IPS-18c (cell line): ENCODE results near the gene CDK5RAP3.
A peak's percentile ranks its signal among the peaks of the same experiment; 100 is the strongest.
"Not testable (repeated sequence)": the region's sequence is repeated elsewhere in the genome, so short reads cannot be mapped to it uniquely, and the experiment has no call there.

Source experiments
- H3K4me3 ChIP-seq: 2 replicates; pipeline ENCODE4 v1.7.0; 2013; ENCODE audit warnings: low read depth, mild to moderate bottlenecking, low read length, moderate library complexity; ENCODE audit not compliant: insufficient read depth
- H3K9me3 ChIP-seq: one replicate; pipeline ENCODE4 v1.6.1; 2013; ENCODE audit warnings: mild to moderate bottlenecking, low read length, moderate library complexity; ENCODE audit not compliant: control insufficient read depth, insufficient read depth

Gene CDK5RAP3, protein sequence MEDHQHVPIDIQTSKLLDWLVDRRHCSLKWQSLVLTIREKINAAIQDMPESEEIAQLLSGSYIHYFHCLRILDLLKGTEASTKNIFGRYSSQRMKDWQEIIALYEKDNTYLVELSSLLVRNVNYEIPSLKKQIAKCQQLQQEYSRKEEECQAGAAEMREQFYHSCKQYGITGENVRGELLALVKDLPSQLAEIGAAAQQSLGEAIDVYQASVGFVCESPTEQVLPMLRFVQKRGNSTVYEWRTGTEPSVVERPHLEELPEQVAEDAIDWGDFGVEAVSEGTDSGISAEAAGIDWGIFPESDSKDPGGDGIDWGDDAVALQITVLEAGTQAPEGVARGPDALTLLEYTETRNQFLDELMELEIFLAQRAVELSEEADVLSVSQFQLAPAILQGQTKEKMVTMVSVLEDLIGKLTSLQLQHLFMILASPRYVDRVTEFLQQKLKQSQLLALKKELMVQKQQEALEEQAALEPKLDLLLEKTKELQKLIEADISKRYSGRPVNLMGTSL

DNA sequence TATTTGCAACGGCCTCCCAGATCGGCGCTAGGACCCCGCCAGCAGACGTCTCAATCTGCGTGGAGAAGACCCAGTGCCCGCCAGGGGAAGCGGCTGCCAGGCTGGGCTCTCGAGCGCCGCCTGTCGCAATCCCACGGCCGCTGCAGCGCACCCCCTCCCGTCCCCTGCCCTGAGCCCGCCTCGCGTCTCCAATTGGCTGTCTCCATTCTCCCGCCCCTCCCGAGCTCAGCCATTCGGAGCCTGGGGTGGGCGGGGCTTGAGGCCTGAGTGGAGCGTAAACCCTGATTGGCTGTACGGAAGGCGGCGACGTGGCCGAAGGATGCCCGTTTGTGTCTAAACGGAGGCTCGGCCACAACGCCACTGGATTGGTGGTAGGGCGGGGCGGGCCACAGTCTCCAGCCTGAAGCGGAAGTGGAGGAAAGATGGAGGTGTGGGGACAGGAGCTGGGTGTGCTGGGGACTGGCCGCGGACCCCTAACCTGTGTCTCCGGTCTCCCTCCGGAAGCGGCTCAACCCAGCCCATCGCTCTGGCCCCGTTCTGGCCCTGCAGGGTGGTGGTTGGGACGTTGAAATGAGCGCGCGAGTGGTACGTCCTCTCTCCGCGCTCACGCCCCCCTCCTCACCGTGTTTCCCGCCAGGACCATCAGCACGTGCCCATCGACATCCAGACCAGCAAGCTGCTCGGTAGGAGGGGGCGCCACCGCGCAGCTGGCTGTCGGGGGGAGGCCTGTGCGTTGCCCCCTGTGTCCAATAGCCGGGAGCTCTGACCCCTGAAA lies at the start of gene CDK5RAP3:
Gene CDK5RAP3, plus strand, starts transcription at position 389 of the 775 bp plus-strand sequence. Its CDS starts 34 bp downstream, at position 423.
- no peaks in the 10 kb centered on the region for H3K9me3 ChIP-seq
- peak within 1 kb of the TSS; percentile 77 for H3K4me3 ChIP-seq

DNA sequence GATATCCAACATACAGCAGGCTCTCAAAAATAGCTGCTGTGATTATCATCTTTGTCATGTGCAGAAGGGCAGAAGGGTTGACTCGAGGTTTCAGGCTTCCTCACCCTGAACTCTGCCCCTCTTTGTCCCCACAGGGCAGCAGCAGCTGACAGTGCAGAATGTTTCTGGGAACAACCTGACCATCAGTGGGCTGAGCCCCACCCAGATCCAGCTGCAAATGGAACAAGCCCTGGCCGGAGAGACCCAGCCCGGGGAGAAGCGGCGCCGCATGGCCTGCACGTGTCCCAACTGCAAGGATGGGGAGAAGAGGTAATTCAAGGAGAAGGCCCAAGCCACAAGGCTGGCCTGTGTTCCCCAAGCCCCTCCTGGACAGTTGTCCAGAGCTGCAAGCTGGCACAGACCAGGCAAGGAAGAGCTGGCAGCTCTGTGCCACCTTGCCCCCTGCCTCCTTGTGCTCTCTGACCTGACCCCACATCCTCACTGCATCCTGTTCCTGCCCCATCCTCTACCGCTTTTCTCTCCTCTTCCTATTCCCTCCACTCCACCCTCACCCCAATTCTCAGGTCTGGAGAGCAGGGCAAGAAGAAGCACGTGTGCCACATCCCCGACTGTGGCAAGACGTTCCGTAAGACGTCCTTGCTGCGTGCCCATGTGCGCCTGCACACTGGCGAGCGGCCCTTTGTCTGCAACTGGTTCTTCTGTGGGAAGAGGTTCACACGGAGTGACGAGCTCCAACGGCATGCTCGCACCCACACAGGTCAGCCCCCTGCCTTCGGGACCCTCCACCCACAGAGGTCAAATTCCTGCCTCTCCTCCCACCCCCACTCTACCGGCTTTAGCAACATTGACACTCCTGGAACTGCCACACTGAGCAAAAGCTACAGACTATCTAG lies 45.9 kb upstream of the CDK5RAP3 start:
- Histone ChIP-seq H3K9me3 (no peaks in the 10 kb centered on the region), H3K4me3 (no peak overlapping the region)

DNA sequence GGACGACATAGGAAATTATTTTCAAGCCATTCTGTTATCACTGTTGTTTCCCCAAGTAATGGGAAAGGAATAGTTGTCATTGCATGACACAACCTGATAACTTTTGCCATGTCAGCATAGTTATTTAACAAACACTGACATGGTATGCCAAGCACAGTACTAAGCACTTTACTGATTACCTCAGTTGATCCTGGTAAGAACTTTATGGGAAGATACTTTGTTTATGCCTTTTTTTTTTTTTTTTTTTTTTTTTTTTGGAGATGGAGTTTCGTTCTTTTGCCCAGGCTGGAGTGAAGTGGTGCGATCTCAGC lies 45.3 kb upstream of the CDK5RAP3 start:
- Histone ChIP-seq H3K4me3 (no peak overlapping the region), H3K9me3 (no peaks in the 10 kb centered on the region)

DNA sequence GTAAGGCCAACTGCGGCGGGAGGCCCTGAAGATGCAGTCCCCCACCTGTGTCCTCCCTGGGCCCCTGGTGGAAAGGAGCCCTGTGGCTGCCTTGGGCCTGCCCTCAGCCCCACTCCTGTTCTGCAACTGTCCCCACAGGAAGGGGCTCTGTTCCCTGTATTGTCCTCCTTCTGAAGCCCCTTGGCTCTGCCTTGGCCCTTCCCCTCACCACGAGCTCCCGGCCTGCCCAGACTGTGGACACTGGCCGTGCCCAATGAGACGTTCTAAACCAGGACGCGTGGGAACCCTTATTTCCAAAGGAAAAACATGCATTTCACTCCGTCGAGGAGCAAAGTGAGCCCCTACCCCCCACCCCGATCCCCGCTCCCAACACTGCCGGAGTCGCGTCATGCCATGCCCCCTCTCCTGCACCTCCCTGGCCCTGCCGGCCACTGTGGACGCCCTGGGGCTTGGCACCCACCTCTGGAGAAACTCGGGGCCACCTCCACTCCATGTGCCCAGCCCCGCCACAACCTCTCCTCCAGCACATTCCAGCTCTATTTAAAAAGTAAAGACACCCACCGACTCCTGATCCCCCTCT lies 43.0 kb upstream of the CDK5RAP3 start:
- Histone ChIP-seq H3K9me3 (no peaks in the 10 kb centered on the region), H3K4me3 (no peak overlapping the region)

DNA sequence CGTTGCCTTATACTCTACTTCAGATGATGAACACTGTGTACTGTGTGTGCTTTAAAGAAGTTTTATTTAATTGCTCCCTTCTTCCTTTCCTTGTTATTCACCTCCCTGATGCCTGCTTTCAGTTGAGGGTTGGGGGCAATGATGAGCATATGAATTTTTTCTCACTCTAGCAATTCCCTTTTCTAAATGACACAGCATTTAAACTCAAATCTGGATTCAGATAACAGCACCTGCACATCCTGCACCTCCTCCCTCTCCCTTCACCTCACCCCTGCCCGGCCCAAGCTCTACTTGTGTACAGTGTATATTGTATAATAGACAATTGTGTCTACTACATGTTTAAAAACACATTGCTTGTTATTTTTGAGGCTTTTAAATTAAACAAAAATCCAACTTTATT lies 42.5 kb upstream of the CDK5RAP3 start:
- H3K4me3 ChIP-seq = no peak overlapping the region

DNA sequence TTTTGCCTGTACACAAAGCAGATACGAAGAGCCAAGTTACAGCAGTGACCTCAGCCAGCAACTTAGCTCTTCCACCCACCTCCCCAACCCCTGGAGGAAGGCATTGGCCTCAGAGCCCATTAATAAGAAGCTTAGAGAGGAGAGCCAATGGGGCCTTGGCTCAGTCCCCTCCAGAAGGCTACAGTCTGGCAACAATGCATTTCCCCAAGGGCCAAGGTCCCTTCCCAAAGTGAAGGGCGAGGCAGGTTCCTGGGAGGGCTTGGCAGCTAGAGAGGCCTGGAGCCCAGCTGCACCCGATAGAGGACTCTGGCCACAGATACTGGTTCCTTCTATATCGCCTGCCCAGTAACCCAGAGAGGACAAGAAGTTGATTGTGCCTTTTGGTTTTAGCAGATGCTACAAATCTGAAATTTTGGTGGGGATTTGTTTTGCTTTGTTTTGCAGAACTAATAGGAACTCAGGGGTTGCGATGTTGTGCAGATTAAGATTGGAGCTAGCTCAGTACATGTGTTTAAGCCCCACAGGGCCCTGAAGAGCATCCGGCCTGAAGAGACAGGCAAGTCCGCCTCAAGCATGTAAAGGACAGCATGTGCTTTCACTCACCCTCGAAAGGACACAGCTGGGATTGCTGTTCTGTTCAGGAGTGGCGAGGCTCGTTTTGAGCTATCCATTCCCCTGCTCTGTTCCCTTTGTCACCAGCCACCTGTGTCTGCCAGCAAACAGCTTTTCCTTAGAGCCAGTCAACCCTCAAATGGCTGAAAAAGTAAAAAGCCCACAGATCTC lies 41.5 kb upstream of the CDK5RAP3 start:
- H3K4me3 ChIP-seq = no peak overlapping the region
- H3K9me3 ChIP-seq = no peaks in the 10 kb centered on the region

More for the DNA sequence above, 42.5 kb upstream of the CDK5RAP3 start:
- H3K9me3 ChIP-seq = no peaks in the 10 kb centered on the region

DNA sequence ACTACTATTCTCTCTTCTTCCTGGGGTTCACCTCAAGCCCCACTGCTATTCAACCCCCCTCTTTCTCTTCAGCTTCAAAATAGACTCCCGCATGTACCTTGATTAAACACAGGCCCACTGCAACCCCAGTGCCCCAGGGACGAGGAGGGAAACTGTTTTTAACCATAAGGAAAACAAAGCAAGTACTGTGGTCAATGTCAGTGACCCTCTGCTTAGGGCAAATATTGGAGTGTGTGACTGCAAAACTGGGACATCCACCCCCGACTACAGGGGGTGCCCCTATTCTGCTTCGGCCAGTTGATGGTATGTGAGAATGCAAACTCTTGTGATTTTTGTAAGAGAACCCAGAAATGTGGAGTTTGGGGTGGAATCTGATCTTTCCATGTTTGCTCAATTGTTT lies 39.1 kb upstream of the CDK5RAP3 start:
- H3K4me3 ChIP-seq = no peak overlapping the region
- no peaks in the 10 kb centered on the region for H3K9me3 ChIP-seq

DNA sequence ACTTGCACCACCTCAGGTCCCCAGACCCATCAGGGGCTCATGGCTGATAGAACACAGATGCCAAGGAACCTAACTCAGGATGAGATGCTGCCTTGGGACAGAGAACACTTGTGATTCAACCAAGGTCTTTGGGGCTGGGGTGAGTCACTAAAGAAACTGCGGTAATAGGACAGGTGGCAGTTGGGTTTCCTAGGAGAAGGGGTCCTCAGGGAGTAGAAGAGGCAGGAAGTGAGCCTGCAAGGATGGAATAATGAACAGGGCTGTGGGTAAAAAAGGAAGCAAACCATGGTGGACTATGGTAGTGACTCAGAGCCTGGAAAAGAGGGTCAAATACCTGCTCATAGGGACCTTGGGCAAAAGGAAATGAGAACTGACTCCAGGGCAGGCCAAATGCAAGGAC lies 36.1 kb upstream of the CDK5RAP3 start:
- Histone ChIP-seq H3K4me3 (no peak overlapping the region), H3K9me3 (no peaks in the 10 kb centered on the region)

DNA sequence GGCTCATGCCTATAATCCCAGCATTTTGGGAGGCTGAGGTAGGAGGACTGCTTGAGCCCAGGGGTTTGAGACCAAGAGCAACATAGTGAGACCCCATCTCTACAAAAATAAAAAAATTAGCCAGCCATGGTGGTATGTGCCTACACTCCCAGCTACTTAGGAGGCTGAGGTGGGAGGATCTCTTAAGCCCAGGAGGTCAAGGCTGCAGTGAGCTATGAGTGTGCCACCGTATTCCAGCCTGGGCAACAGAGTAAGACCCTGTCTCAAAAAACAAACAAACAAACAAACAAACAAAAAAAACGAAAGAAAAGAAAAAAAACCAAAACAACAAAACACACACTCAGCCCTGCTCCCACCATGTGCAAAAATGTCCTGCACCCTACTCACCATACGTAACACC lies 35.4 kb upstream of the CDK5RAP3 start:
- not testable (repeated sequence) for H3K4me3 ChIP-seq, H3K9me3 ChIP-seq

DNA sequence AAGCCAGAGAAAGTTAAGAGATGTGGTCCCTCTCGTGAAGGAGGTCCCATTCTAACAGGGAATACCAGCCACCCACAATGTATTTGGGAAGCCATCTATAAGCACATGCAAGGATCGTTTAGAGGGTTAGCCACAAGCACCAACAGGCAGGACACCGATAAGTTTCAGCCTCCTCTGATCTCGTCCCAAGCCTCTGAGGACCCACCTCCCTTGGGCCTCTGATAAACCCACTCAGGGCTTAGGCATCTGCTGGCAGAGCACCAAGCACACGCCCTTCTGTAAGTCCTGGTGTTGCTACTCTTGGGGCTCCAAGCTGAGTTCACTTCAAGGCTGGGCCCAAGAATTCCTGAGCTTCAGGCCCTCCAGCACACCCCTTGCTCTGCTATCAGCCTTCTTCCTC lies 35.0 kb upstream of the CDK5RAP3 start:
- H3K4me3 ChIP-seq = no peak overlapping the region
- H3K9me3 ChIP-seq = no peaks in the 10 kb centered on the region

DNA sequence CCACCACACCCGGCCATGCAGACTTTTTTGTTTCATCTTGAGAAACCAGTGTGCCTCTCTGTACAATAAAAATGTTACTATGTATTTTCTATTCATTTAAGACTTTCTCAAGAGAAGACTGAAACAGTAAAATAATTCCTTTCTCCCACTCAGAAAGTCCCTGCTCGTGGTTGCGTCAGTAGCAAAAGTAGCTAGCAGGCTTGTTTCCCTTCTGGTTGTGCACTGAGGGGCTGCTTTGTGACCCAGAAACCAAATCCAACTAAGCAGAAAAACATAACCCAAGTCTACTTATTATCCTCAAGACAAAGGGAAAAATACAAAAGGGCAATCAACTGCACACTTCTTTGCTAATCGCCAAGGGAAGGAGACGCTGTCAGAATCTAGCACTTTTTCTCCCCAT lies 33.0 kb upstream of the CDK5RAP3 start:
- no peaks in the 10 kb centered on the region for H3K9me3 ChIP-seq
- no peak overlapping the region for H3K4me3 ChIP-seq

DNA sequence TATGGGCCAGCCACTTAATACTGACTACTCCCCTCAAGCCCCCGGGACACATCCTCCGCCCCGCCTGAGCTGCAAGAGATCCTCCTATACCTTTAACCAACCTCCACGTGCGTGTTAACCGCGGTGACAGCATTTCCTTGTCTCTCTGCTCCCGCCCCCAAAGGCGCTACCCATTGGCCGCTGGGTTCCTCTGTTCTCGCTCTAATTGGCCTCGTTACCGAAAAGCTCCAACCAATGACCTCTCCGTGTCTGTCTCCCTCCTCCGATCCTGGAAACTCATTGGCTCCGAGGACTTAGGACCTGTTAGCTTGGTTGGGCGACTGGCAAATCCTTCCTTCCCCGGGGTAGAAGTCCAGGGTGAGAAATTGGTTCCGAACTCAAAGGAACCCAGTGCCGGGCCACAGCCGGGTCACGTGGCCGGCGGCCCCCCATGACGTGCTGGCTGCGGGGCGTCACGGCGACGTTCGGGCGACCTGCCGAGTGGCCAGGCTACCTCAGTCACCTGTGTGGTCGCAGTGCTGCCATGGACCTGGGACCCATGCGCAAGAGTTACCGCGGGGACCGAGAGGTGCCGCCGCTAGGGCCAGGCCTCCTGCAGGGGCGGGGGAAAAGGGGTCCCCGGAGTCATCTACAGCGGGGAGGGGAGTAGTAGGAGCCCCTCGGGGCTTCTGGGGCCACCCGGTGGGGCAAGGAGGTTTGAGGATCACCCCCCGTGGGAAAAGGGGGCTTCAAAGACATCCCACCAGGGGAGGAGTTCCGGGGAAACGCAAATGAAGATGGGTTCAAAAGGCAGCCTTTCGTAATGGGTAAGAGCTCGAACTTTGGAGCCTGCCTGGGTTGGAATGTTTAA lies 29.4 kb upstream of the CDK5RAP3 start, which contains the start of gene PNPO:
Gene PNPO, plus strand, starts transcription at position 326 of the 850 bp plus-strand sequence. Its CDS starts 105 bp downstream, at position 431.
- no peaks in the 10 kb centered on the region for H3K9me3 ChIP-seq

DNA sequence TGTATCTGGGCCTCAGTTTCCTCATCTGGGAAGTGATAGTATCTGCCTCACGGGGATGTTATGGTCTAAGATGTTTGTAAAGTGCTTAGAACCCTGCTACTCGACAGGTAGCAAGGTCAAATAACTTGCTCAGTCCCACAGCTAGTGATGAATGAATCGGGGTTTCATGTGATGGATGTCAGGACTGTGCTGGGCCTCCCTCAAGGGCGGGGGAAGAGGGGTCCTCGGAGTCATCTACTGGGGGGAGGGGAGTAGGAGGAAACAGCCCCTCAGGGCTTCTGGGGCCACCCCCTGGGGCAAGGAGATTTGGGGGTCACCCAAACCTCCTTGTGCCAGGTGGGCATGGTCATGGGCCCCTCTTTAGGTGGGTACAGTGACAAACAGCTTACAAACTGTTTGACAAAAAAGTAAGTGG lies 28.8 kb upstream of the CDK5RAP3 start:
- H3K4me3 ChIP-seq = peak overlapping the region; percentile 65

More for the DNA sequence above, 29.4 kb upstream of the CDK5RAP3 start, which contains the start of gene PNPO:
- peak within 1 kb of the TSS; percentile 65 for H3K4me3 ChIP-seq

DNA sequence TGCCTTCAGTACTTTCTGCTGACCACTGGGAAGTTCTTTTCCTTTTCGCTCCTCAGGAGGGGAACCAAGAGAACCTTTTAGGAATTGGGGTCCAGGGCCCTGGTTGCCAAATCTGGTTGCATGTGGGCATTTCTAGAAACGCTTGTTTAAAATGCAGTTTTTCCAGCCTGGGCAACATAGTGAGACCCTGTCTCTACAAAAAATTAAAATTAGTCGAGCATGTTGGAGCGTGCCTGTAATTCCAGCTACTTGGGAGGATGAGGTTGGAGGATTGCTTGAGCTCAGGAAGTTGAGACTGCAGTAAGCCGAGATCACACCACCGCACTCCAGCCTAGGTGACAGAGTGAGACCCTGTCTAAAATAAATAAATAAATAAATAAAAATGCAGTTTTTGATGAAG lies 28.3 kb upstream of the CDK5RAP3 start:
- H3K4me3 ChIP-seq = peak overlapping the region; percentile 65
- H3K9me3 ChIP-seq = no peaks in the 10 kb centered on the region

More for the DNA sequence above, 28.8 kb upstream of the CDK5RAP3 start:
- no peaks in the 10 kb centered on the region for H3K9me3 ChIP-seq

DNA sequence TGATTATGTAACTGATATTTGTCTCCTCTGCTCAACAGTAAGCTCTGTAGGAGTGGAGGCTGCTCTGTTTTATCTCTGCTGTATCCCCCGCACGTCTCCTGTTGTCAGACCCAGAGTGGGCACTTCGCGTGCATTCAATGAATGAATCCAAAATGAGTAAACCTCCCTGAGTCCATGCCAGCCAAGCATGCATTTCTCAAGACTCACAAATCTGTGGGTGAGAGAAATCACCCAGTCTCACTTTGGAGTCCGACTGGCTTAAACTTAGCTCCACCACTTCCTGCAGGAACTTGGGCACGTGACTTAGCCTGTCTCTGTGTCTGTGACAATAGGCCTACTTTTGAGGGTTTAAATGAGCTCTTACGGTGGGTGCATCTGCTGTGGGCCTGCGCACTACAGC lies 25.8 kb upstream of the CDK5RAP3 start:
- Histone ChIP-seq H3K9me3 (no peaks in the 10 kb centered on the region), H3K4me3 (no peak overlapping the region)
